GM12878 (cell line): ENCODE data around the gene CCL3. TPM values are rescaled to one million over a fixed set of nuclear protein-coding genes. Genes with fewer than 3 reads are reported as not detected.

Source experiments
- EP300 ChIP-seq, 2 experiments: fragments of 150-350 bp in 1 of 2; IDR thresholded peaks; 2 replicates each; pipeline ENCODE4 v1.6.1; 2011 to 2012; ENCODE audit warnings: low read depth in 2 of 2, low read length in 2 of 2, borderline replicate concordance in 1 of 2, improper control_type of control experiment in 1 of 2, inconsistent platforms in 1 of 2; ENCODE audit not compliant: control insufficient read depth in 1 of 2
- RAD21 ChIP-seq: IDR thresholded peaks from 2 replicates; pipeline ENCODE4 v1.6.1; 2011; ENCODE audit warnings: mild to moderate bottlenecking, low read depth, low read length, moderate library complexity; ENCODE audit not compliant: insufficient read depth
- SP1 ChIP-seq: IDR thresholded peaks from one replicate; pipeline ENCODE4 v1.6.1; 2011; ENCODE audit warnings: low read depth, low read length
- polyA plus RNA-seq, 11 experiments: library from polyadenylated mRNA; depleted of rRNA in 4 of 11; unstranded in 6 of 11; stranded (reverse) in 5 of 11; fragments of >200 nt; fragmentation: Nextera tagmentation in 4 of 11; fragmentation: Illumina TruSeq in 1 of 11; extraction: Ambion mirVana in 4 of 11; extraction: Trizol in 1 of 11; gene quantifications; 1 replicate in 1 of 11; 2 replicates in 10 of 11; pipeline versions ENCODE4 v1.2.1 to v1.2.3, GENCODE V29; 2011 to 2016; ENCODE audit warnings: inconsistent platforms in 2 of 11, missing spikeins in 2 of 11, low read depth in 1 of 11
- total RNA-seq, 4 experiments: library from RNA; depleted of rRNA in 3 of 4; stranded (reverse); fragments of >200 nt in 3 of 4; fragmentation: Illumina TruSeq in 1 of 4; extraction: Trizol in 1 of 4; gene quantifications; 2 replicates each; pipeline versions ENCODE4 v1.2.1 to v1.2.3, GENCODE V29; 2013 to 2021
- TF ChIP-seq, protein P1 (sequence below): fragments of 450-650 bp; formaldehyde crosslinking; IDR thresholded peaks from 2 replicates; pipeline ENCODE4 v1.5.0; 2022; ENCODE audit warnings: mild to moderate bottlenecking, missing genetic modification characterization
- TF ChIP-seq, protein P2 (sequence below): fragments of 450-650 bp; IDR thresholded peaks from 2 replicates; pipeline ENCODE4 v1.6.1; 2017; ENCODE audit warnings: borderline replicate concordance
- TF ChIP-seq, protein P3 (sequence below): fragments of 450-650 bp; formaldehyde crosslinking; IDR thresholded peaks from 2 replicates; pipeline ENCODE4 v1.4.0; 2020; ENCODE audit warnings: mild to moderate bottlenecking, moderate library complexity

CCL3 gene
- total and polyA plus RNA-seq, 10 of the 15 experiments (the other 5 are each of a cell fraction or from before 2014, with no cell fraction given): 96.5 to 1,488 (median 199) TPM

DNA sequence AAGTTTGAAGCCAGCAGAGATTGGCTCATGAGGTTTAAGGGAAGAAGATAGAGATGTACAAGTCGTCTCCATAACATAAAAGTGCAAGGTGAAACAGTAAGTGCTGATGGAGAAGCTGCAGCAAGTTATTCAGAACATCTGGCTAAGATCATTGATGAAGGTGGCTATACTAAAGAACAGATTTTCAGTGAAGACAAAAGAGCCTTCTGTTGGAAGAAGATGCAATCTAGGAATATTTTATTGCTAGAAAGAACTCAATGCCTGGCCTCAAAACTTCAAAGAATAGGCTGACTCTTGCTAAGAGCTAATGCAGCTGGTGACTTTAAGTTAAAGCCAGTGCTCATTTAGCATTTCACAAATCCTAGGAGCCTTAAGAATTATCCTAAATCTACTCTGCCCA lies 39.7 kb upstream of the CCL3 start (continued):
- TF ChIP-seq, protein P1, sequence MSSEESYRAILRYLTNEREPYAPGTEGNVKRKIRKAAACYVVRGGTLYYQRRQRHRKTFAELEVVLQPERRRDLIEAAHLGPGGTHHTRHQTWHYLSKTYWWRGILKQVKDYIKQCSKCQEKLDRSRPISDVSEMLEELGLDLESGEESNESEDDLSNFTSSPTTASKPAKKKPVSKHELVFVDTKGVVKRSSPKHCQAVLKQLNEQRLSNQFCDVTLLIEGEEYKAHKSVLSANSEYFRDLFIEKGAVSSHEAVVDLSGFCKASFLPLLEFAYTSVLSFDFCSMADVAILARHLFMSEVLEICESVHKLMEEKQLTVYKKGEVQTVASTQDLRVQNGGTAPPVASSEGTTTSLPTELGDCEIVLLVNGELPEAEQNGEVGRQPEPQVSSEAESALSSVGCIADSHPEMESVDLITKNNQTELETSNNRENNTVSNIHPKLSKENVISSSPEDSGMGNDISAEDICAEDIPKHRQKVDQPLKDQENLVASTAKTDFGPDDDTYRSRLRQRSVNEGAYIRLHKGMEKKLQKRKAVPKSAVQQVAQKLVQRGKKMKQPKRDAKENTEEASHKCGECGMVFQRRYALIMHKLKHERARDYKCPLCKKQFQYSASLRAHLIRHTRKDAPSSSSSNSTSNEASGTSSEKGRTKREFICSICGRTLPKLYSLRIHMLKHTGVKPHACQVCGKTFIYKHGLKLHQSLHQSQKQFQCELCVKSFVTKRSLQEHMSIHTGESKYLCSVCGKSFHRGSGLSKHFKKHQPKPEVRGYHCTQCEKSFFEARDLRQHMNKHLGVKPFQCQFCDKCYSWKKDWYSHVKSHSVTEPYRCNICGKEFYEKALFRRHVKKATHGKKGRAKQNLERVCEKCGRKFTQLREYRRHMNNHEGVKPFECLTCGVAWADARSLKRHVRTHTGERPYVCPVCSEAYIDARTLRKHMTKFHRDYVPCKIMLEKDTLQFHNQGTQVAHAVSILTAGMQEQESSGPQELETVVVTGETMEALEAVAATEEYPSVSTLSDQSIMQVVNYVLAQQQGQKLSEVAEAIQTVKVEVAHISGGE (CRISPR knock-in tag): no peak
- TF ChIP-seq EP300 (IDR thresholded peaks at IDR 0.05; ENCODE audit: borderline replicate concordance in 1 of 2, control insufficient read depth in 1 of 2, low read depth in 2 of 2, low read length in 2 of 2) (no peak), RAD21 (no peak), SP1 (no peak)
- TF ChIP-seq, protein P2, sequence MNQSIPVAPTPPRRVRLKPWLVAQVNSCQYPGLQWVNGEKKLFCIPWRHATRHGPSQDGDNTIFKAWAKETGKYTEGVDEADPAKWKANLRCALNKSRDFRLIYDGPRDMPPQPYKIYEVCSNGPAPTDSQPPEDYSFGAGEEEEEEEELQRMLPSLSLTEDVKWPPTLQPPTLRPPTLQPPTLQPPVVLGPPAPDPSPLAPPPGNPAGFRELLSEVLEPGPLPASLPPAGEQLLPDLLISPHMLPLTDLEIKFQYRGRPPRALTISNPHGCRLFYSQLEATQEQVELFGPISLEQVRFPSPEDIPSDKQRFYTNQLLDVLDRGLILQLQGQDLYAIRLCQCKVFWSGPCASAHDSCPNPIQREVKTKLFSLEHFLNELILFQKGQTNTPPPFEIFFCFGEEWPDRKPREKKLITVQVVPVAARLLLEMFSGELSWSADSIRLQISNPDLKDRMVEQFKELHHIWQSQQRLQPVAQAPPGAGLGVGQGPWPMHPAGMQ: no peak
- TF ChIP-seq, protein P3, sequence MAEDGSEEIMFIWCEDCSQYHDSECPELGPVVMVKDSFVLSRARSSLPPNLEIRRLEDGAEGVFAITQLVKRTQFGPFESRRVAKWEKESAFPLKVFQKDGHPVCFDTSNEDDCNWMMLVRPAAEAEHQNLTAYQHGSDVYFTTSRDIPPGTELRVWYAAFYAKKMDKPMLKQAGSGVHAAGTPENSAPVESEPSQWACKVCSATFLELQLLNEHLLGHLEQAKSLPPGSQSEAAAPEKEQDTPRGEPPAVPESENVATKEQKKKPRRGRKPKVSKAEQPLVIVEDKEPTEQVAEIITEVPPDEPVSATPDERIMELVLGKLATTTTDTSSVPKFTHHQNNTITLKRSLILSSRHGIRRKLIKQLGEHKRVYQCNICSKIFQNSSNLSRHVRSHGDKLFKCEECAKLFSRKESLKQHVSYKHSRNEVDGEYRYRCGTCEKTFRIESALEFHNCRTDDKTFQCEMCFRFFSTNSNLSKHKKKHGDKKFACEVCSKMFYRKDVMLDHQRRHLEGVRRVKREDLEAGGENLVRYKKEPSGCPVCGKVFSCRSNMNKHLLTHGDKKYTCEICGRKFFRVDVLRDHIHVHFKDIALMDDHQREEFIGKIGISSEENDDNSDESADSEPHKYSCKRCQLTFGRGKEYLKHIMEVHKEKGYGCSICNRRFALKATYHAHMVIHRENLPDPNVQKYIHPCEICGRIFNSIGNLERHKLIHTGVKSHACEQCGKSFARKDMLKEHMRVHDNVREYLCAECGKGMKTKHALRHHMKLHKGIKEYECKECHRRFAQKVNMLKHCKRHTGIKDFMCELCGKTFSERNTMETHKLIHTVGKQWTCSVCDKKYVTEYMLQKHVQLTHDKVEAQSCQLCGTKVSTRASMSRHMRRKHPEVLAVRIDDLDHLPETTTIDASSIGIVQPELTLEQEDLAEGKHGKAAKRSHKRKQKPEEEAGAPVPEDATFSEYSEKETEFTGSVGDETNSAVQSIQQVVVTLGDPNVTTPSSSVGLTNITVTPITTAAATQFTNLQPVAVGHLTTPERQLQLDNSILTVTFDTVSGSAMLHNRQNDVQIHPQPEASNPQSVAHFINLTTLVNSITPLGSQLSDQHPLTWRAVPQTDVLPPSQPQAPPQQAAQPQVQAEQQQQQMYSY (CRISPR knock-in tag): no peak
